ENCODE measurements around the gene CREB3L2. TPM values are rescaled to one million over a fixed set of nuclear protein-coding genes. Genes with fewer than 3 reads are reported as not detected.

Gene CREB3L2
- total and polyA plus RNA-seq, 2 of the 13 experiments (the other 11 are each of a cell fraction or from before 2014, with no cell fraction given): 22.1 to 41.1 TPM

DNA sequence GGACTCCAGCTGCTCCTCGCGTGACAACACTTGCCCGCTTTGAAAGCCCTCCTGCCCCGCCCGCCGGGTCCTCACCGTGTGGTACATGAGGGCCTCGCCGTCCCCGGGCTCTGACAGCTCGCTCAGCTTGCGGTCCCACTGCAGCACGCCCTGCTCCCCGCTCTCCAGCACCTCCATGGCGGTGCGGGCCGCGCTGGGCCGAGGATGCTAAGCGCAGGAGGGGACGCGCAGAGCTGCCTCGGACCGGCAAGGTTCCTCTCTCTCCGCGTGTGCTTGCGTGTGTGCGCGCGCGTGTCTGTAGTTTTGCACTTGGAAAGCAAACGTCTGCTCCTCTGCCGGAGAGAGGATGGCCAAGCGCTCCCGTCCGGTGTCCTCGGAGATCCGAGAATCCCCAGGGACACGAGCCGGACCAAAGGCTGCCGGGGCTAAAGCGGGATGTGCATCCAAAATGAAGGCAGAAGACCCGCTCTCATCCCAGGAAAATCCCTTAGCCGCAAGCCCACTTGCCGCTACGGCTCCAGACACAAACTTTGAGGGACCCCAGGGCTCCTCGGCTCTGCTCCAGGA is at the start of gene CREB3L2 (continued):
- peak; percentile 87 for TF ChIP-seq POLR2AphosphoS5 (IDR thresholded peaks at IDR 0.05; ENCODE audit: low read depth, low read length)
- TF ChIP-seq, protein P1, sequence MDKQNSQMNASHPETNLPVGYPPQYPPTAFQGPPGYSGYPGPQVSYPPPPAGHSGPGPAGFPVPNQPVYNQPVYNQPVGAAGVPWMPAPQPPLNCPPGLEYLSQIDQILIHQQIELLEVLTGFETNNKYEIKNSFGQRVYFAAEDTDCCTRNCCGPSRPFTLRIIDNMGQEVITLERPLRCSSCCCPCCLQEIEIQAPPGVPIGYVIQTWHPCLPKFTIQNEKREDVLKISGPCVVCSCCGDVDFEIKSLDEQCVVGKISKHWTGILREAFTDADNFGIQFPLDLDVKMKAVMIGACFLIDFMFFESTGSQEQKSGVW (CRISPR knock-in tag; IDR thresholded peaks at IDR 0.05; ENCODE audit: borderline replicate concordance): no peak
- TF ChIP-seq CREM (IDR thresholded peaks at IDR 0.05): no peak
- no peak for TF ChIP-seq CREM (CRISPR knock-in tag; IDR thresholded peaks at IDR 0.05)
- peak; percentile 77; the same call in 1 of the 2 replicates for TF ChIP-seq KDM2A (CRISPR knock-in tag; IDR thresholded peaks at IDR 0.05; ENCODE audit: borderline replicate concordance, low read depth)
- TF ChIP-seq, protein P2, sequence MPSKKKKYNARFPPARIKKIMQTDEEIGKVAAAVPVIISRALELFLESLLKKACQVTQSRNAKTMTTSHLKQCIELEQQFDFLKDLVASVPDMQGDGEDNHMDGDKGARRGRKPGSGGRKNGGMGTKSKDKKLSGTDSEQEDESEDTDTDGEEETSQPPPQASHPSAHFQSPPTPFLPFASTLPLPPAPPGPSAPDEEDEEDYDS (CRISPR knock-in tag; IDR thresholded peaks at IDR 0.05): no peak
- TF ChIP-seq, protein P3, sequence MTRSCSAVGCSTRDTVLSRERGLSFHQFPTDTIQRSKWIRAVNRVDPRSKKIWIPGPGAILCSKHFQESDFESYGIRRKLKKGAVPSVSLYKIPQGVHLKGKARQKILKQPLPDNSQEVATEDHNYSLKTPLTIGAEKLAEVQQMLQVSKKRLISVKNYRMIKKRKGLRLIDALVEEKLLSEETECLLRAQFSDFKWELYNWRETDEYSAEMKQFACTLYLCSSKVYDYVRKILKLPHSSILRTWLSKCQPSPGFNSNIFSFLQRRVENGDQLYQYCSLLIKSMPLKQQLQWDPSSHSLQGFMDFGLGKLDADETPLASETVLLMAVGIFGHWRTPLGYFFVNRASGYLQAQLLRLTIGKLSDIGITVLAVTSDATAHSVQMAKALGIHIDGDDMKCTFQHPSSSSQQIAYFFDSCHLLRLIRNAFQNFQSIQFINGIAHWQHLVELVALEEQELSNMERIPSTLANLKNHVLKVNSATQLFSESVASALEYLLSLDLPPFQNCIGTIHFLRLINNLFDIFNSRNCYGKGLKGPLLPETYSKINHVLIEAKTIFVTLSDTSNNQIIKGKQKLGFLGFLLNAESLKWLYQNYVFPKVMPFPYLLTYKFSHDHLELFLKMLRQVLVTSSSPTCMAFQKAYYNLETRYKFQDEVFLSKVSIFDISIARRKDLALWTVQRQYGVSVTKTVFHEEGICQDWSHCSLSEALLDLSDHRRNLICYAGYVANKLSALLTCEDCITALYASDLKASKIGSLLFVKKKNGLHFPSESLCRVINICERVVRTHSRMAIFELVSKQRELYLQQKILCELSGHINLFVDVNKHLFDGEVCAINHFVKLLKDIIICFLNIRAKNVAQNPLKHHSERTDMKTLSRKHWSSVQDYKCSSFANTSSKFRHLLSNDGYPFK (CRISPR knock-in tag; IDR thresholded peaks at IDR 0.05; ENCODE audit: borderline replicate concordance): peak; percentile 59; the same call in 1 of the 2 replicates
- no peak for TF ChIP-seq ZNF343 (CRISPR knock-in tag; IDR thresholded peaks at IDR 0.05)
- TF ChIP-seq, protein P4, sequence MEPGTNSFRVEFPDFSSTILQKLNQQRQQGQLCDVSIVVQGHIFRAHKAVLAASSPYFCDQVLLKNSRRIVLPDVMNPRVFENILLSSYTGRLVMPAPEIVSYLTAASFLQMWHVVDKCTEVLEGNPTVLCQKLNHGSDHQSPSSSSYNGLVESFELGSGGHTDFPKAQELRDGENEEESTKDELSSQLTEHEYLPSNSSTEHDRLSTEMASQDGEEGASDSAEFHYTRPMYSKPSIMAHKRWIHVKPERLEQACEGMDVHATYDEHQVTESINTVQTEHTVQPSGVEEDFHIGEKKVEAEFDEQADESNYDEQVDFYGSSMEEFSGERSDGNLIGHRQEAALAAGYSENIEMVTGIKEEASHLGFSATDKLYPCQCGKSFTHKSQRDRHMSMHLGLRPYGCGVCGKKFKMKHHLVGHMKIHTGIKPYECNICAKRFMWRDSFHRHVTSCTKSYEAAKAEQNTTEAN (CRISPR knock-in tag; conservative IDR thresholded peaks at IDR 0.05): peak; percentile 59
- no peak for TF ChIP-seq ZNF333 (CRISPR knock-in tag; IDR thresholded peaks at IDR 0.05; ENCODE audit: borderline replicate concordance)
- TF ChIP-seq CHD2 (IDR thresholded peaks at IDR 0.05; ENCODE audit: low read depth, low read length): no peak
- no peak for TF ChIP-seq ZC3H4 (CRISPR knock-in tag; IDR thresholded peaks at IDR 0.05; ENCODE audit: borderline replicate concordance)
- peak; percentile 65; the same call in 1 of the 2 replicates for TF ChIP-seq BRD4 (CRISPR knock-in tag; IDR thresholded peaks at IDR 0.05)
- no peak for TF ChIP-seq ZKSCAN5 (CRISPR knock-in tag; IDR thresholded peaks at IDR 0.05)
- peak; percentile 74 for TF ChIP-seq MYC (CRISPR knock-in tag; IDR thresholded peaks at IDR 0.05; ENCODE audit: borderline replicate concordance)
- TF ChIP-seq SYNCRIP (IDR thresholded peaks at IDR 0.05; ENCODE audit: insufficient read depth, low read depth, low read length): no peak
- TF ChIP-seq ARID2 (CRISPR knock-in tag; IDR thresholded peaks at IDR 0.05; ENCODE audit: borderline replicate concordance): no peak
- TF ChIP-seq SP5 (CRISPR knock-in tag; IDR thresholded peaks at IDR 0.05; ENCODE audit: borderline replicate concordance, low read depth): no peak
- TF ChIP-seq ZFX (CRISPR knock-in tag; IDR thresholded peaks at IDR 0.05; ENCODE audit: low read depth): peak; percentile 86
- TF ChIP-seq, protein P5, sequence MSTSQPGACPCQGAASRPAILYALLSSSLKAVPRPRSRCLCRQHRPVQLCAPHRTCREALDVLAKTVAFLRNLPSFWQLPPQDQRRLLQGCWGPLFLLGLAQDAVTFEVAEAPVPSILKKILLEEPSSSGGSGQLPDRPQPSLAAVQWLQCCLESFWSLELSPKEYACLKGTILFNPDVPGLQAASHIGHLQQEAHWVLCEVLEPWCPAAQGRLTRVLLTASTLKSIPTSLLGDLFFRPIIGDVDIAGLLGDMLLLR (CRISPR knock-in tag; IDR thresholded peaks at IDR 0.05): no peak; the same call in 1 of the 2 replicates
- no peak for TF ChIP-seq PPARG (CRISPR knock-in tag; conservative IDR thresholded peaks at IDR 0.05)
- no peak for TF ChIP-seq ERF (CRISPR knock-in tag; IDR thresholded peaks at IDR 0.05)
- no peak for TF ChIP-seq ZSCAN25 (CRISPR knock-in tag; IDR thresholded peaks at IDR 0.05)
- no peak for TF ChIP-seq NONO (IDR thresholded peaks at IDR 0.05)
- no peak for TF ChIP-seq NONO (CRISPR knock-in tag; conservative IDR thresholded peaks at IDR 0.05)
- peak; percentile 81 for TF ChIP-seq ZNF839 (CRISPR knock-in tag; IDR thresholded peaks at IDR 0.05; ENCODE audit: borderline replicate concordance)
